Smooth muscle cell of the brain vasculature (primary cell): ENCODE results near the gene VEGFB.

Source experiments
- DNase-seq: peaks from one replicate; pipeline ENCODE4 v3.0.0-alpha.2; 2012; ENCODE audit warnings: low read depth, low spot score

Gene VEGFB

DNA sequence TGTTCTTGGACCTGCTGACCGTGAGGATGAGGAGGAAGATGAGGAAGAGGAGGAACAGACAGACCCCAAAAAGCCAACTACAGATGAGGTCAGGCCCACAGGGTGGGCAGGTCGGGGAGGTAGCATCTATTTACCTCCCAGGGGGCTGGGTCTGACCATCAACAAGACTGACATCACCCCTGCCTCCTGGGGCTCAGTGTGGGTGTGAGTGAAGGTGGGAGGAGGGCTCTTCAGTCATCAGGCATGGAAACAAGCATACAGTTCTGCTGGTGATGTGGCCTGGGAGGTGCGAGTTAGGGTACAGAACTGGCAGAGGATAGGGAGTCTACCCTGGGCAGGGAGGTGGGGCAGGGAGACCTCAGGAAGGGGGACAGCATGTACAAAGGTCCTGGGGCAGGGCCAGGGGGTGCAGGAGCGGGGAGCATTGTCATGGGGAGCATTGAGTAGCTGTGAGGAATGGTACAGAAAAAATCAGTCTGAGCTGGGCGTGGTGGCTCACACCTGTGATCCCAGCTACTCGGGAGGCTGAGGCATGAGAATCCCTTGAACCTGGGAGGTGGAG is 25.8 kb downstream of the VEGFB start:
- DNase-seq = no peak

DNA sequence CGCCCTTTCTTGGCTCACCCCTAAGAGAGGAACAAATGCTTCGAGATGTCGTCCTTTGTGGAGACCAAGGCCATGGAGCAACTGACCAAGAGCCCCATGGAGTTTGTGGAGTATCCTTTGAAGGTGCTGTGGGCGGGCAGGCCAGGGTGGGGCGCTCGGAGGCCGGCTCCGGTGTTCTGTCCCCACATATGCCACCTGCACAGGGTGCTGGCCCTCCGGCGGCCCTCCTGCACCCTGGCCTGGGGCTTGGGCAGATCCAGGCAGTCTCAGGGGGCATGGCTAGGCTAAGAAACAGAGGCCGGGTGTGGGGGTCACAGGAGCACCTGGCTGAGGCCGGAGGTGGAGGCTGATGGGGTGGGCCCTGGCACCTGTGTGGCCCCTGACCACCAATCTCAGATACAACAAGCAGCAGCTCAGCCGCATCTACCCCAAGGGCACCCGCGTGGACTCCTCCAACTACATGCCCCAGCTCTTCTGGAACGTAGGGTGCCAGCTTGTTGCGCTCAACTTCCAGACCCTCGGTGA is 27.2 kb downstream of the VEGFB start:
- no peak for DNase-seq

DNA sequence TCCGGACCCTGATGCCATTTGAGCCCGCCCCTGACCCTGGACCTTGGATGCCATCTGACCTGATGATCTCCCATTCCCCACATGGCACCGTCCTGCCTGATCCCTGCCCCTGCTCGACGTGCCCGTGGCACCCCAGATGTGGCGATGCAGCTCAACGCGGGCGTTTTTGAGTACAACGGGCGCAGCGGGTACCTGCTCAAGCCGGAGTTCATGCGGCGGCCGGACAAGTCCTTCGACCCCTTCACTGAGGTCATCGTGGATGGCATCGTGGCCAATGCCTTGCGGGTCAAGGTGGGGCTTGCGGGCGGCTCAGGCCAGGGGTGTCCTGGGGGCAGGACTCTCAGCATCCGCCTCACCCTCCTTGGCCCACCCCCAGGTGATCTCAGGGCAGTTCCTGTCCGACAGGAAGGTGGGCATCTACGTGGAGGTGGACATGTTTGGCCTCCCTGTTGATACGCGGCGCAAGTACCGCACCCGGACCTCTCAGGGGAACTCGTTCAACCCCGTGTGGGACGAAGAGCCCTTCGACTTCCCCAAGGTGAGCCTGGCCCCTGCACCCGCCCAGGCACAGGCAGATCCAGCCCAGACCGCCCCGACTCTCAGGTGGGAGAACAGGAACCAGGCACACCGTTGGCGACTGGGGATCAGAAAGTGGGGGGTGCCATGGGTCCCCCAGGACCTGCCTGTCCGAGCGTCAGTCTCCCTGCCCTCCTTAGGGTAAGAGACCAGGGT is 28.1 kb downstream of the VEGFB start:
- no peak for DNase-seq

DNA sequence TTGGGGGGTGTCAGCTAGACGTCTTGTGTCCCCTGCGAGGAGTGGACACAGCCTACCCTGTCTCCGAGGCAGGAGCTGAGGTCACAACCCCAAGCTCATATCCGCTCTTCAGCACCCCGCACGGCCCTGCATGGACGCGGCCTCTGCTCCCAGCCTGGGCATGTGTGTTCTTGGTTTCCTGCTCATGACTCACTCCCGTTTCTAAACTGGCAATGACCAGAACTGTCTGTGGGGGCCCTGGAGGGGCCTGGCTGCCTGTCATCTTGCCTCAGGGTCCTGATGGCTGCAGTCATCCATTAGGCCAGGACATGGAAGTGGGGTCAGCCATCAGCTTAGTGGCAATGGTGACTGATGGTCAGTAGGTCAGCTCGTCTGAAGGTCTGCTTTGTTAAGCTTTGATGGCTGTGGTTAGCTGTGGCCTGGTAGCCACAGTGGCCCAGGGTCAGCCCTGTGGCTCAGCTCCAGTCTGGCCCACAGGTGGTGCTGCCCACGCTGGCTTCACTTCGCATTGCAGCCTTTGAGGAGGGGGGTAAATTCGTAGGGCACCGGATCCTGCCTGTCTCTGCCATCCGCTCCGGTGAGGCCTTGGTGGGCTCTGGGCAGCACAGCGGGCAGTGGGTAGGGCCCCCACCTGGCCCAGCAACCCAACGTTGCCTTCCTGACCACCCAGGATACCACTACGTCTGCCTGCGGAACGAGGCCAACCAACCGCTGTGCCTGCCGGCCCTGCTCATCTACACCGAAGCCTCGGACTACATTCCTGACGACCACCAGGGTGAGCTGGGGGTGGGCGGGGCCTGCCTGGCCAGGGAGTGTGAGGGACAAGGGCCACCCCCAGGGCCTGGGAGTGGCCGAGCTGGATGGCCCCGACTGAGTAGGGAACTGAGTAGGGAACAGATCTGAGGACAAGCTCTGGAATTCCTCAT is 28.9 kb downstream of the VEGFB start:
- DNase-seq = no peak

DNA sequence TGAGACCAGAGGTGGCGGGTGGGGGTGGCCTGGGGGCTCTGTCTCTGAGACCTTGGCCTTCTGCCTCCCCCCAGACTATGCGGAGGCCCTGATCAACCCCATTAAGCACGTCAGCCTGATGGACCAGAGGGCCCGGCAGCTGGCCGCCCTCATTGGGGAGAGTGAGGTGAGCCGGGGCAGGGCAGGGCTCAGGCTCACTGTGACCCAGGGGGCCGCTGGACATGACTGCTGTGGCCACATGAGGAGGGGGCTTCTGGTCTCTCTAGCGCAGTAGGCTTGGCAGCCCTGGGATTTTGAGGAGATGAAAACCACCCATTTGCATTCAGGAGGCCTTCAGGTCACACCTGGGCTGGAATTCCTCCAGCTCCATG is 29.5 kb downstream of the VEGFB start:
- DNase-seq = no peak

DNA sequence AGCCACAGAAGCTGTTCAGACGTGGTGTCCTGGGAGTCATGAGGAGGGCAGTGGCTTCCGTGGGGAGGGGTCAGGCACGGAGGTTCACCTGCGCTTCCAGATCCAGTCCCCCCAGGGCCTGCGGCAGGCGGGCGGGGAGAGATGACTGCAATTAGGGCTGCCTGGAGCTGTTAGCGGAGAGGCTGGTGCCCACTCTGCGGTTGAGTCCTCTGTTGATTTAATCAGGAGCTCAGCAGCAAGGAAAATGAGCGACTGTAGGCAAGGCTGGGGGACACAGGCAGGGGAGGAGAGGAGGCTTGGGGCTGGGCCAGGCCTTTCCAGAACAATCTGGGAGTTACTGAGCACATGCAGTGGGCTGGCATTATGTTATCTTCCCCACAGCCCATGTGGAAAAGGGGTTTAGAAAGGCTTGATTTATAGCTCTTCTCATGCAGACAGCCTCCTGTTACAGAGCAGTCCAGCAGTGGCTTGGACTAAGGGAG is 30.0 kb downstream of the VEGFB start:
- no peak for DNase-seq

DNA sequence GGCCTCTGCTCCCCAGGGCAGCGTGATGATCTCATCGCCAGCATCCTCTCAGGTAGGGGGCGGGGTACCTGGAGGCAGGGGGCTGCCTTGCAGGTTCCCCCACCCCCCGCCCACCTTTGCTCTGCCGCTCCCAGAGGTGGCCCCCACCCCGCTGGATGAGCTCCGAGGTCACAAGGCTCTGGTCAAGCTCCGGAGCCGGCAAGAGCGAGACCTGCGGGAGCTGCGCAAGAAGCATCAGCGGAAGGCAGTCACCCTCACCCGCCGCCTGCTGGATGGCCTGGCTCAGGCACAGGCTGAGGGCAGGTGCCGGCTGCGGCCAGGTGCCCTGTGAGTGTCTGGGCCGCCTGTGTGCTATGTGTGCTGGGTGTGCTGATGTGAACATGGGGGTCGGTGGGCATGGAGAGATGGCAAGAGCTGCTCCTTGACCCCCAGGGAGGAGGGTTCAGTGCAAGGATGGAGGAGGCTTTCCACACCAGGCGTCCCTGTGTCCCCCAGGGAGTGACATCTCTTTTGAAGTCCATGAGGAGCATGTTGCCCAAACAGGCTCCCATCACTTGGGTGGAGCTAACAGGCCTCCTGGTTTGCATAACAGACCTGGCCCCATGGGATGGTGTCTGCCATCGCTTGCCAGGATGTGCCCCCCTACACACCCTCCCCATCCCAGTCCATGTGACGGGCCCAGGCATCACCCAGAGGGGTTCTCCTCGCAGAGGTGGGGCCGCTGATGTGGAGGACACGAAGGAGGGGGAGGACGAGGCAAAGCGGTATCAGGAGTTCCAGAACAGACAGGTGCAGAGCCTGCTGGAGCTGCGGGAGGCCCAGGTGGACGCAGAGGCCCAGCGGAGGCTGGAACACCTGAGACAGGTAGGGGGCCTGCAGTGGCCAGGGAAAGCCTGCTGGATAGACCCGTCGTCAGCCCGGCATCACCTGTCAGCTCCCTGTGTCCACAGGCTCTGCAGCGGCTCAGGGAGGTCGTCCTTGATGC is 31.1 kb downstream of the VEGFB start:
- no peak for DNase-seq

DNA sequence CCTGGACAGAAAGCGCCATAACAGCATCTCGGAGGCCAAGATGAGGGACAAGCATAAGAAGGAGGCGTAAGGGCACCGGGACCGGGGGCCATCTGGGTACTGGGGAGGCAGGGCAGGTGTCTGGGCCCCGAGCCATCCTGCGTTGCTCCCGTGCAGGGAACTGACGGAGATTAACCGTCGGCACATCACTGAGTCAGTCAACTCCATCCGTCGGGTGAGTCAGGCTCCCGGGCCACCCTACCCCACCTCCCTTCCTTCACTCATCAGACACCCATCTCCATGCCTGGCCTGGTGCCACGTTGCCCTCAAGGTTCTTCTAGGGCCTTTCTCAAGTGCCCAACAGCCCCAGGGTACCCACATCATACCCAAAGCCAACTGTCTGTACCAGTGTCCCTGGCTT is 32.0 kb downstream of the VEGFB start:
- no peak for DNase-seq

DNA sequence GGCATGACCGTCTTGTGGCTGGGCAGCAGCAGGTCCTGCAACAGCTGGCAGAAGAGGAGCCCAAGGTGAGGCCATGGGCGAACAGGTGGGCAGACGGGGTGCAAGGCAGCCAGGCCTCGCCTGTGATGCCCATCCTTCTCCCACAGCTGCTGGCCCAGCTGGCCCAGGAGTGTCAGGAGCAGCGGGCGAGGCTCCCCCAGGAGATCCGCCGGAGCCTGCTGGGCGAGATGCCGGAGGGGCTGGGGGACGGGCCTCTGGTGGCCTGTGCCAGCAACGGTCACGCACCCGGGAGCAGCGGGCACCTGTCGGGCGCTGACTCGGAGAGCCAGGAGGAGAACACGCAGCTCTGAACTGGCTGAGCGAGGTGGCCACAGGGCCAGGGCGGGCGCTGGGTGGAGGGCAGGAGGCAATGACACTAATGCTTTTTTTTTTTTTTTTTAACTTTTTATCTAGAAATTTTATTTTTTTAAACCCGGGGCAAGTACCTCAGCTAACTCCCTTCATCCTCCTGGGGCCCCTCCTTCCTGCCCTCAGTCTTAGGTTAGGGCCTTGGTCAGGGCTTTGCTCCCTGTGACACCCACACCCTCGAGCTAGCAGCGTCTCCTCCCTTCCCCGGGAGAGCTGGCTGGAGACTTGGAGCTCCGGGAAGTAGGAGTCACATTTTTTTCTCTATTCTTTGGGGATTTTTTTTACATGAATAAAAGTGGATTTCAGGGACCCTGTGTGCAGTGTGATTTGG is 33.0 kb downstream of the VEGFB start:
- DNase-seq = no peak

DNA sequence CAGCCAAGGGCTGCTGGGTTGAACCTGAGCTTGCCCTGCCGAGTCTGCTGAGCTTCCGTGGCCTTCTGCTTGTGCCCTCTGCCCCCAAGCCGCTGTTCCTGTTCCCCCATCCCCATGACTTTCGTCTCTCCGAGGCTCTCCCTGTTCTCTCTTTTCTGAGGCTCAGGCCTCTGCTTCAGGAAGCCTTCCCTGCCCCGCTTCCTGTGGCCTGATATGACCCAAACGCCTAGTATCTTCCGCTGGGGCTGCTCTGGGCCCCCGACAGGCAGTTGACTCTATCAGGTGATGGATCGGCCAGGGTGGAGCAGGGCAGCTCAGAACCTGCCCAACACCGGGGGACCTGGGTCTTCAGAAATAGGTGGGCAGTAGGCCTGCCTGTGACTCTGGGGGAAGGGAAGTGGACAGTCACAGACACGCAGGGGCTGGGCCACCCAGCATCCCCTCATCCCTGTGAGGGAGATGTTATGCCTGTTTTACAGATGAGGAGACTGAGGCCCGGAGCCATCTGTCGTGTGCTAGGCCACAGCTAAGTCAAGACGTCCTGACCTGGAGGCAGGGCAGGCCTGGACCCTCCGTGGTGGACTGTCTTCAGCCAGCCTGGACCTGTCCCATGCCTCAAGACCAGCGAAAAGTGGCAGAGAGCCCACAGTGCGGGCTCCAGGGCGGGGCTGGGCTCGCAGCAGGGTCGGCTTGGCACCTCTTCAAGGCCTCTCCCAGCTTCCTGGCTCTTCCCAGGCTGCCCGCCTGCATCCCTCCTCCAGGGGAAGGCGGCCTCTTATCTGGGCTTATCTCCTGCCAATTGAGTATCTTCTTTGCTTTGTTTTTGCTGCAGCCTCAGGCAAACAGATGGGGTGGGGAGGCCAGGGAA is 33.9 kb downstream of the VEGFB start:
- DNase-seq = no peak

DNA sequence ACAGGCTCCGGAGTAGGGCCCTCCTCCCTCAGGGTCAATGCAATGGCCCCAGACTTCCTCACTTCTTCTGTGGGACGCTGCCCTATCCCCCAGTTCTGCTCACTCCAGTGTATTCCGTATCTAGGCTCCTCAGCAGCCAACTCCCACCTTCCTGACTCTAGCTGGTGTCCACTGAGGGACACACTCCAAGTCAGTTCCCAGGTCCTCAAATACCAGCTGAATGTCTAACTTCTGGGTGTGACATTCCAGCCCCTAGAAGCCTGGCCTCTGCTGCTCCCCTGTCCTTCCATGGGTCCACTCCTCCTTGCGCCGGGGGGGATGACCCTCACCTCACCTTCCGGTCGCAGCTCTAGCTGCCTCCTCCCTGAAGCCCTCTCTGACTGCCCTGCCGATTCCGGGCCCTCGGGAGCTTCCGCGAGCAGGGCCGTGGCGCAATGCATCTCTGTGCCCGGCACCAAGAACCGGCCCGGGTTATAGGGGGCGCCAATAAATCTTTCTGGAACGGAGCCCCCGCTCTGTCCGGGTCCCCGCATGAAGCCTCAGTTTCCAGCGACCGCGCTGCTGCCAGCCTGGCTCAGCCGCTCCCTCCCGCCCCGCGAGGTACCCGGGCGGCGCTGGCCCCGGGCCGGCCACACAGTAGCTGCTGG is 34.6 kb downstream of the VEGFB start:
- no peak for DNase-seq

DNA sequence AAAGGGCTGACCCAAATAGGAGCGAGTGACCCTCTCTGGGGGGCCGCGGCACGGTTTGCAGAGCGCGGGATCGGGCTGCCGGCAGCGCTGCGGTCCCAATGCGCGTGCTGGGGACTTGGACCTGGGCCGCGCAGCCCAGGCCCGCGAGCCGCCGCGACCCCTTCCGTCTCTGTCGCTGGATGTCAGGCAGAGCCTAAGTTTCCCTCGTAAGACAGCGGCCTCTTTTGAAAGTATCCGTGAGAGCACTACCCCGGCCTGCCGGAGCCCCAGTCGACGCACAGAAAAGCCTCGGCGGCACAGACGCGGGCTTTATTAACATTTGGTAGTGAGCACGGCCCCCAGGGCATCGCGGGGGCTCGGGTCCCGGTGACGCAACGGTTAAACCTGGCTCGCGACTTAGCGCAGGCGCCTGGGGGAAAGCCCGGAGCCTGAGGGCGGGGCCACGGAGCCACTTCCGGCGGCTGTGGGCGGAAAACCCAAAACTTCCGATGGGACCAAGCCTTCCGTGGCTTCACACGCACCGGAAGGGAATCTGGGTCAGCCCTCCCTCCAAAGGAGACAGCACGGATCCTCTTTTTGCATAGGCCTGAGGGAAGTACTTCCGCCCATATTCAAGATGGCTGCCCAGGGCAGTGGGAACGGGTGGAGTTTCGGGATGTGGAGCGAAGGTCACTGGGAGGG is 35.3 kb downstream of the VEGFB start:
- DNase-seq = peak; percentile 99

DNA sequence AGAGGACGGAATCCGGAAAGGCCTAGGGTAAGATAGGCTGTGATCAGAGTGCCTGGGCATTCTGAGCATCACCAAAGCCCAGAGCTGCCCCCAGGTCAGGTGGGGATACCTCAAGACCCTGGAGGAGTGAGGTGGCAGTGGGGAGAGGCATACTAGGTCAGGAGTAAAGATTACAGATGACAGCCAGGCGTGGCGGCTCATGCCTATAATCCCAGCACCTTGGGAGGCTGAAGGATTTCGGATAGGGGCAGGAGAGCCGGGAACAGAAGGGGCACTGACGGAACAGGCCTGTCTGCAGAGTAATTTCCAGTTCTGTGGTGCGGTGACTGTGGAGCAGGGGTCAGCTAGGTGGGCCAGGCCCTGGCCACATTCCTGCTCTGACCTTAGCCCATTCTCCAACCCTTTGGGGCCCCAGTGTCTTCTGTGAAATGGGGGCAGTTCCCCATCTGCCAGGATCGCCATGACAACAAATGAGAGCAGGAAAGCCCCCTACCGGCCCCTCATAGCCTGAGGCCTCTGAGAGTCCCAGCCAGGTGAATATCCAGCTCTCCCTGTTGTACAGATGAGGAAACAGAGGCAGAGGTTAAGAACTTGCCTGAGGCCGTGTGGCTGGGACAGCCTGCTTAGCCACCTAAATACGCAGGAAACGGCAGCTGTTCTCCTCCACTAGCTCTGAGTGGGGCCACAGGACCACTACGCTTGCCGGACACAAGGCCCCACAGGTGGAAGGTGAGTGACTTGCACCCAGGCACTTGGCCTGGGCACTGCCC is 40.8 kb downstream of the VEGFB start:
- no peak for DNase-seq

DNA sequence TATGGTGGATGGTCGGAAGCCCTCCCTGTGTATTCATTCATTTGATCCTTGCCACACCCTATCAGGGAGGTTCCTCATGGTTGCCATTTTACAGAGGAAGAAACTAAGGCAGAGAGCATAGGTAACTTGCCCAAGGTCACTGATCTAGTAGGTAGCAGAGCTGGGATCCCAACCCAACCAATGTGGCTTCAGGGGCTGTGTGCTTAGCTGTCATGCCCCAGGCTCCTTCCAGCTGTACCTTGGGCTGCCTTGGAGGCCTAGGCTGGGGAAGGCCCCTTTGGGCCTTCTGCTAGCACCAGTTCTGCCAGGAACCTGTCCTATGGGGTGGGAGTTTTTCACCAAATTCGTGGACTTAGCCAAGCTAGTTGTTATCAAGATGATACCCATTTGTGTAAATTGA is 41.5 kb downstream of the VEGFB start:
- no peak for DNase-seq

DNA sequence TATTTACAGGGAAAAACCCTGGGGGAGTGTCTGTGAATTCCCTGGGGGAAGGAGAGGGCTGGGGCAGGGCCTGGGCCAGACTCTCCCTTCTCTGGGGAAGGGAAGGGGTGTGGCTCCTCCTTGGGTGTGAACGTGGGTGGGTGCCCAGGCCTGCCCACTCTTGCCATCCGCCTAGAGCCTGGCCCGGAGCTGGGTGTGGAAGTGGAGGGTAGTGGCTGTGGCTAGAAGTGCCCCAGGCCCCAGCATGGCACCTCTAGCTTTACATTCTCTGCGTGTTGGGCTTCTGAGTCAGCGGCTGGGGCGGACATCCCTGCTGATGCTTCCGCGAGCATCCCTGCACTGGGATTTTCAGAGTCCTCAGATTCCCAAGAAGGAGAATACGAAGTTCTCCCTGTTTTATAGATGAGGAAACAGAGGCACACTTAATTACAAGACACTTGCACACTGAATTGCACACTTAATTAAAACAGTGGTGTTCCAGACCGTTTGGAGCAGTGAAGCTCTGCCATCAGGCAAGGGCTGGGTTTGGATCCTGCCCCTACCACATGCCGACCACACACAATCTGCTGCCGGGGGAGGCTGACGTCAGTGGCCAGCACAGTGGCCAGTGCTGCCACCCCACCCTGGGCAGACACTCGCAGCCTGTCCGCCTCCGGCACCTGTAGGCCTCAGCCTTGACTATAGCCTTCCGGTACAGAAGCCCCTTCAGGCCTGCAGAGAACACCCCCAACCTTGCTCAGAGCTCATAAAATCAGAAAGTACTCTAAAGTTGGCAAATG is 42.5 kb downstream of the VEGFB start:
- DNase-seq = no peak

DNA sequence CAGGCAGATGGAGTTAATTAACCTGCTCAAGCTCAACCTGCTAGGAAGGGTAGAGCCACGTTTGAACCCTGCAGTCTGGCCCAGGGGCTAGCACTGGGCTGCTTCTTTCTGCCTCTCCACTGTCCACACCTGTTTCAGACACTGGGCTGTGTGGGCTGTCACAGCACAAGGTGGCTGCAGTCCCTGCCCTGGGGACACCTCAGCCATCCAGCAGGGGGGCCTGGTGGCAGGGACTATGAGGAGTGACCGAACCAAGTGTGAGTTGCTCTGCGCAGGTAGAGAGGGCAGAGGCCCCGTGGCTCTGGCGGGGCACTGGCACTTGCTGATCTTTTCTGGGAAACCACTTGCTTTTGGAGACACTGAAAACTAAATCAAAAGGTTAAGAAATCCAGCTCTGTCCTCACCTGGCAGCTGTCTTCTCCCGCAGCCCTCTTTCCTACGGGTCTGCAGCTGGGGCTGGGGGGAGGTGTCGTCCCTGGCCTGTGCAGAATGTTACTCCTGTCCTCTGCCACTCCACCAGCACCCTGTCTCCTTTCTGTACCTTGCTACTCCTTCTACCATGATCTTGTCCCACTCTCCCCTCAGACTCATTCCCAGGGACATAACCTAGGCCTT is 44.3 kb downstream of the VEGFB start:
- no peak for DNase-seq
